ENCODE measurements around the gene CLDN15.
"Not testable (repeated sequence)": the region's sequence is repeated elsewhere in the genome, so short reads cannot be mapped to it uniquely, and the experiment has no call there.

The CLDN15 gene

DNA sequence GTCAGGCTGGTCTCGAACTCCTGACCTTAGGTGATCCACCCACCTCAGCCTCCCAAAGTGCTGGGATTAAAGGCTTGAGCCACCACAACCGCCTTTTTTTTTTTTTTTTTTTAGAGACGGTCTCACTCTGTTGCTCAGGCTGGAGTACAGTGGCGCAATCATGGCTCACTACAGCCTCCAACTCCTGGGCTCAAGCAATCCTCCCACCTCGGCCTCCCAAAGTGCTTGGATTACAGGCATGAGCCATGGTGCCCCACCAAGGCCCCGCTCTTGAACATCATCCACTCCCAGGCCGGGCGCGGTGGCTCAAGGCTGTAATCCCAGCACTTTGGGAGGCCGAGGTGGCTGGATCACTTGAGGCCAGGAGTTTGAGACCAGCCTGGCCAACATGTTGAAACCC, 38.1 kb downstream of the CLDN15 start:
- not testable (repeated sequence) for DNase-seq (ENCODE audit: low spot score)

DNA sequence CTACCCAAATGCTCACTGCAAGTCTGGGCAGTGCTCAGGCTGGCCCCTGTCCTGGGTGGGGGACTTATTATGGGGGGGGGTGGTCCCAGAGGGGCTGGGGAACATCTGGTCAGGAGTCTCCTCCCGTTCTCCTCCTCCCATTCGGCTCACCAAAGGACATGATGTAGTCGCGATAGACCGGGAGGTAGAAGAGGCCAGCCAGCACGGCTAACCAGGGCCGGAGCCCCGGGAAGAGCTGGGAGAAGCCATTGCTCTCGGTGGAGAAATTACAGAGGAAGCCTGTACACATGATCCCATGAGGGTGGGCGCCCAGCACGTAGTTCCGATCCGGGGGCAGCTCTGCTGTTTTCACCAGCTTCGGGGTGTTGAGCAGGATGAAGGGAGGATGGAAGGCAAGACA, 39.1 kb downstream of the CLDN15 start:
- no peak for DNase-seq (ENCODE audit: low spot score)

DNA sequence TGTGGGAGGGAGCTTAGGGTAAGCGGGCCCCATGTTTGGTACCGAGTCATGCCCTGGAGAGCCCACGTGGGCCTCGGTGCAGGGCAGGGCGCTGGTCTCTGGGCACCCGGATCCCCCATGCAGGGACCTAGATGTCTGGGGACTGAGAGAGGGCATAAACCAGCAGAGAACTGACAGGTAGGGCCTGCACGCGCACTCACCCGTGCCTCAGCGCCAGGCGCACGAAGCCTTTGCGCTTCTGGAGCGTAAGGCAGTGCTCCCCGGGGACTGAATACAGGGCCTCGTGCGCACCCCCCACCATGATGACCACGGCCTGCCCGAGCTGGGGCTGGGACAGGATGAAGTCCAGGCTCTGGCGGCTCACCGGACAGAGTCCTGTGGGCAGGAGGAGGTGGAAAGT, 39.6 kb downstream of the CLDN15 start:
- no peak for DNase-seq (ENCODE audit: low spot score)

GRCh38 chr7:101195884-101196283, 41.7 kb downstream of the CLDN15 start:
- no peak for DNase-seq (ENCODE audit: low spot score)

DNA sequence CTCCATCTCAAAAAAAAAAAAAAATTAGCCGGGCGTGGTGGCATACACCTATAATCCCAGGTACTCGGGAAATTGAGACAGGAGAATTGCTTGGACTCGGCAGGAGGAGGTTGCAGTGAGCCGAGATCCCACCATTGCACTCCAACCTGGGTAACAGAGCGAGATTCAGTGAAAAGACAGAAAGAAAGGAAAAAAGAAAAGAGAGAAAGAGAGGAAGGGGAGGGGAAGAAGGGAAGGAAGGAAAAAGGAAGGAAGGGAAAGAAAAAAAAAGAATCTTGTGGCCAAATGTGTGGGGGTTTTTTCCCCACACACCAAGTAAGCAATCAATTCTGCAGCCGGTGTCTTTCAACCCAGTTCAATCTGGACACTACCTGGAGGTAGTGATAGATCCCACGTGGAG, 48.5 kb downstream of the CLDN15 start:
- DNase-seq (ENCODE audit: low spot score), result no peak

- no peak for DNase-seq (ENCODE audit: low spot score)
Measured at GRCh38 chr7:101186844-101187428, 50.7 kb downstream of the CLDN15 start.

- DNase-seq (ENCODE audit: low spot score), result no peak
Measured at GRCh38 chr7:101186194-101186593, 51.4 kb downstream of the CLDN15 start.

DNA sequence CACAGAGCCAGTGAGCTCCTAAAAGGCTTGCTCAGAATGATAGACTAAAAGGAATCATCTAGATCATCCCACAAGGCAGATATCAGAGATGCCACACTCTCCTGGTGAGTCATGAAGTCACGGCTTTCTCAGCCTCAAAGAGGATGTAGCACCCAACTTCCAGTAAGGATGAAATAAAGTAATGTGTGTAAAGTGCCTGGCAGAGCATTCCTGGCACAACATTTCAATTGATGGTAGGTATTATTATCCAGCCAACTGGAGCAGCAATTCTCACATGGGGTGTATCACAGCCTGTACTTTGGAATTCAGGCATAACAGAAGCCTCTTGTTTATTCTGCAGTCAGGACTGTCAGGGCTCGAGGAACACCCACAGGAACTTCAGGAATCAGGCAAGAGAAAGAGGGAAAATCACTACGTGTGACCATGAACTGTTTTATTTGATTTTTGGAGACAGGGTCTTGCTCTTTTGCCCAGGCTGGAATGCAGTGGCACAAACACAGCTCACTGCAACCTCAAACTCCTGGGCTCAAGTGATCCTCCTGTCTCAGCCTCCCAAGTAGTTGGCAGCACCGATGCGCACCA, 52.3 kb downstream of the CLDN15 start:
- DNase-seq (ENCODE audit: low spot score), result no peak

Measured in putamen (tissue), 1 donor.